ENCODE measurements around the gene SMIM1.

DNA sequence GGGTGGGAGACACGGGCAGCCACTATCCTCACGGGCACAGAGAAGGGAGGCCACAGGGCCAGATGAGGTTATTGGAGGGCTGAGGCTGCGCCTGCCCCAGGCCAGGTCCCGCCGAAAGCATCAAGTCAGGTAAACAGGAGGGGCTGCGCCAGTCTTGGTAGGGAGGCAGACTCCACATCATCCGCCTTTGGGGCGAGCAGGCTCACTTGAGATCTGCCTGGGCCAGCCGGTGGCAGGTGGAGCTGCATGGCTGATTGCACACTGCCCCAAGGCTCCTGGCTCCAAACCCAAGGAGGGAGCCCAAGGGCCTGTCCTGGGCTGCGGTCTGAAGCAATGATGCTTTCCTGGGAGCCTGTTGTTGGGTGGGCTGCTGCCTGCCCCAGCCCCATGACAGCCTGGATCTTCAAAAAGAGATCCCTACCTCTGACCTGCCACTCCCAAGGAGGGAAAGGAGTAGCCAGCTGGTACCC lies 4.6 kb downstream of the SMIM1 start:
- TF ChIP-seq, protein P1, sequence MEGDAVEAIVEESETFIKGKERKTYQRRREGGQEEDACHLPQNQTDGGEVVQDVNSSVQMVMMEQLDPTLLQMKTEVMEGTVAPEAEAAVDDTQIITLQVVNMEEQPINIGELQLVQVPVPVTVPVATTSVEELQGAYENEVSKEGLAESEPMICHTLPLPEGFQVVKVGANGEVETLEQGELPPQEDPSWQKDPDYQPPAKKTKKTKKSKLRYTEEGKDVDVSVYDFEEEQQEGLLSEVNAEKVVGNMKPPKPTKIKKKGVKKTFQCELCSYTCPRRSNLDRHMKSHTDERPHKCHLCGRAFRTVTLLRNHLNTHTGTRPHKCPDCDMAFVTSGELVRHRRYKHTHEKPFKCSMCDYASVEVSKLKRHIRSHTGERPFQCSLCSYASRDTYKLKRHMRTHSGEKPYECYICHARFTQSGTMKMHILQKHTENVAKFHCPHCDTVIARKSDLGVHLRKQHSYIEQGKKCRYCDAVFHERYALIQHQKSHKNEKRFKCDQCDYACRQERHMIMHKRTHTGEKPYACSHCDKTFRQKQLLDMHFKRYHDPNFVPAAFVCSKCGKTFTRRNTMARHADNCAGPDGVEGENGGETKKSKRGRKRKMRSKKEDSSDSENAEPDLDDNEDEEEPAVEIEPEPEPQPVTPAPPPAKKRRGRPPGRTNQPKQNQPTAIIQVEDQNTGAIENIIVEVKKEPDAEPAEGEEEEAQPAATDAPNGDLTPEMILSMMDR (conservative IDR thresholded peaks at IDR 0.05; ENCODE audit: low read depth, low read length), result no peak
- no peak for TF ChIP-seq MAZ (IDR thresholded peaks at IDR 0.05; ENCODE audit: borderline replicate concordance, low read depth, low read length)
- TF ChIP-seq MXI1 (IDR thresholded peaks at IDR 0.05; ENCODE audit: borderline replicate concordance, low read depth, low read length), result no peak
- TF ChIP-seq CEBPB (IDR thresholded peaks at IDR 0.05; ENCODE audit: low read depth, low read length), result no peak
- TF ChIP-seq NFE2L2 (IDR thresholded peaks at IDR 0.05; ENCODE audit: low read depth, low read length), result no peak
- TF ChIP-seq POLR2A (IDR thresholded peaks at IDR 0.05; ENCODE audit: low read depth, low read length), result no peak
- TF ChIP-seq RAD21 (IDR thresholded peaks at IDR 0.05; ENCODE audit: low read length), result no peak
- TF ChIP-seq, protein P2, sequence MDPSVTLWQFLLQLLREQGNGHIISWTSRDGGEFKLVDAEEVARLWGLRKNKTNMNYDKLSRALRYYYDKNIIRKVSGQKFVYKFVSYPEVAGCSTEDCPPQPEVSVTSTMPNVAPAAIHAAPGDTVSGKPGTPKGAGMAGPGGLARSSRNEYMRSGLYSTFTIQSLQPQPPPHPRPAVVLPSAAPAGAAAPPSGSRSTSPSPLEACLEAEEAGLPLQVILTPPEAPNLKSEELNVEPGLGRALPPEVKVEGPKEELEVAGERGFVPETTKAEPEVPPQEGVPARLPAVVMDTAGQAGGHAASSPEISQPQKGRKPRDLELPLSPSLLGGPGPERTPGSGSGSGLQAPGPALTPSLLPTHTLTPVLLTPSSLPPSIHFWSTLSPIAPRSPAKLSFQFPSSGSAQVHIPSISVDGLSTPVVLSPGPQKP (IDR thresholded peaks at IDR 0.05; ENCODE audit: borderline replicate concordance, low read depth, low read length), result no peak
- TF ChIP-seq, protein P3, sequence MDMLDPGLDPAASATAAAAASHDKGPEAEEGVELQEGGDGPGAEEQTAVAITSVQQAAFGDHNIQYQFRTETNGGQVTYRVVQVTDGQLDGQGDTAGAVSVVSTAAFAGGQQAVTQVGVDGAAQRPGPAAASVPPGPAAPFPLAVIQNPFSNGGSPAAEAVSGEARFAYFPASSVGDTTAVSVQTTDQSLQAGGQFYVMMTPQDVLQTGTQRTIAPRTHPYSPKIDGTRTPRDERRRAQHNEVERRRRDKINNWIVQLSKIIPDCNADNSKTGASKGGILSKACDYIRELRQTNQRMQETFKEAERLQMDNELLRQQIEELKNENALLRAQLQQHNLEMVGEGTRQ (IDR thresholded peaks at IDR 0.05; ENCODE audit: low read depth, low read length), result no peak
- no peak for TF ChIP-seq SMC3 (IDR thresholded peaks at IDR 0.05; ENCODE audit: low read depth, low read length)
- TF ChIP-seq MAFK (IDR thresholded peaks at IDR 0.05; ENCODE audit: low read depth, low read length), result no peak
- TF ChIP-seq RFX5 (IDR thresholded peaks at IDR 0.05; ENCODE audit: low read depth, low read length), result no peak
- TF ChIP-seq BHLHE40 (IDR thresholded peaks at IDR 0.05; ENCODE audit: low read depth, low read length), result no peak
